OCI-LY7 (cell line): ENCODE data around the gene GRIA4.

ENCODE experiments used
- EZH2phosphoT487 ChIP-seq: fragments of 200-600 bp; sonication (generic); IDR thresholded peaks from 2 replicates; pipeline ENCODE4 v1.6.1; 2018; ENCODE audit warnings: low read depth, borderline replicate concordance, mild to moderate bottlenecking, mixed run types, antibody characterized with exemption, low read length, moderate library complexity, mixed read lengths
- TF ChIP-seq, protein P1 (sequence below): fragments of 200-600 bp; sonication (generic); conservative IDR thresholded peaks from 2 replicates; pipeline ENCODE4 v1.5.1; 2014; ENCODE audit warnings: mild to moderate bottlenecking, antibody characterized with exemption, low read length, moderate library complexity, mixed read lengths

DNA sequence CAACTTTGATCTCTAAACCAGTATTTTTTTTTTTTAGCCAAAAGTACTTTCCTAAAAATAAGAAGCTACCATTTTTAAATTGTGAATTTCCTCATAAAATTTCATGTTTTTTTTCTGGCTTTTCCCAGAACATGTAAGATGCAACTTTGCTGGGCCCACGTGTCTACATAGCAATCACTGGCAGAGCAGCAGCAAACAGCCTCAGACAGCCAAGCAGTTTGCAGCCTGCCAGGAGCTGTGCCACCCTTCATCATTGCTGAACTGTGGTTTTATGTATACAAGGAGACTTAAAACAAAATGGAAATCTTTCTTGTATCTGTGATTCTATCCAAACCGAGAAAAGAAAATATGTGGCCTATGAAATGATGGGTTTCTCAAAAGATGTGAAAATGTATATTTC is 110.2 kb downstream of the GRIA4 start:
- TF ChIP-seq, protein P1, sequence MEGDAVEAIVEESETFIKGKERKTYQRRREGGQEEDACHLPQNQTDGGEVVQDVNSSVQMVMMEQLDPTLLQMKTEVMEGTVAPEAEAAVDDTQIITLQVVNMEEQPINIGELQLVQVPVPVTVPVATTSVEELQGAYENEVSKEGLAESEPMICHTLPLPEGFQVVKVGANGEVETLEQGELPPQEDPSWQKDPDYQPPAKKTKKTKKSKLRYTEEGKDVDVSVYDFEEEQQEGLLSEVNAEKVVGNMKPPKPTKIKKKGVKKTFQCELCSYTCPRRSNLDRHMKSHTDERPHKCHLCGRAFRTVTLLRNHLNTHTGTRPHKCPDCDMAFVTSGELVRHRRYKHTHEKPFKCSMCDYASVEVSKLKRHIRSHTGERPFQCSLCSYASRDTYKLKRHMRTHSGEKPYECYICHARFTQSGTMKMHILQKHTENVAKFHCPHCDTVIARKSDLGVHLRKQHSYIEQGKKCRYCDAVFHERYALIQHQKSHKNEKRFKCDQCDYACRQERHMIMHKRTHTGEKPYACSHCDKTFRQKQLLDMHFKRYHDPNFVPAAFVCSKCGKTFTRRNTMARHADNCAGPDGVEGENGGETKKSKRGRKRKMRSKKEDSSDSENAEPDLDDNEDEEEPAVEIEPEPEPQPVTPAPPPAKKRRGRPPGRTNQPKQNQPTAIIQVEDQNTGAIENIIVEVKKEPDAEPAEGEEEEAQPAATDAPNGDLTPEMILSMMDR, result no peak
- no peak for TF ChIP-seq EZH2phosphoT487
